Pancreas (tissue), 10 donors: ENCODE results near the gene CTU1. TPM values are rescaled to one million over a fixed set of nuclear protein-coding genes. Genes with fewer than 3 reads are reported as not detected.
A peak's percentile ranks its signal among the peaks of the same experiment; 100 is the strongest.

Source experiments
- ATAC-seq, 4 donors: fragments of 200-7000 bp; cut with Tn5 transposase; one replicate each; pipeline versions ENCODE4 v1.8.0 to v1.9.1; 2020; ENCODE audit warnings: mild to moderate bottlenecking in 4 of 4, moderate library complexity in 4 of 4
- DNase-seq, 6 donors: peaks; one replicate each; pipeline ENCODE4 v3.0.0-alpha.2; 2020
- FAIRE-seq: peaks from 2 replicates; lab custom pipeline; 2012; peaks lifted over from hg19 to GRCh38; lab: Jason Lieb, UNC
- H3K27ac ChIP-seq, 4 donors: fragments of 200-600 bp; sonication (generic); 1 replicate in 3 of 4; 2 replicates in 1 of 4; pipeline versions ENCODE4 v1.5.0 to v1.8.0; 2020
- H3K27me3 ChIP-seq, 4 donors: fragments of 200-600 bp; one replicate each; pipeline ENCODE4 v1.8.0; 2021
- H3K36me3 ChIP-seq, 3 donors: fragments of 200-600 bp; sonication (generic) in 1 of 3; one replicate each; pipeline versions ENCODE4 v1.5.0 to v1.8.0; 2020 to 2021
- H3K4me1 ChIP-seq, 3 donors: fragments of 200-600 bp; one replicate each; pipeline ENCODE4 v1.8.0; 2021
- H3K4me3 ChIP-seq, 4 donors: fragments of 200-600 bp; sonication (generic) in 2 of 4; one replicate each; pipeline versions ENCODE4 v1.5.0 to v1.8.0; 2020 to 2021
- H3K9me3 ChIP-seq, 4 donors: fragments of 200-600 bp; one replicate each; pipeline ENCODE4 v1.8.0; 2021
- WGBS, 2 donors: extraction: QIAGEN DNeasy Blood & Tissue Kit; methylation state at CpG; one replicate each; pipeline ENCODE4 v1.1.7; 2013; 5-methylcytosine and 5-hydroxymethylcytosine counted together
- intact Hi-C, 3 donors: fragments of 100-400 bp; cut with DNase I; formaldehyde crosslinking; loops; one replicate each; pipeline versions ENCODE4 v1.11.1 to v1.14.2; 2022
- polyA plus RNA-seq, 2 donors: library from polyadenylated mRNA; stranded (reverse); fragments of 200-250 nt; gene quantifications; one replicate each; pipeline ENCODE4 v1.2.3, GENCODE V29; 2013
- total RNA-seq, 6 donors: library from RNA; stranded (reverse); fragmentation: NEBNext Ultra II Directional in 4 of 6; extraction: Animal tissue kit (Norgen Biotek cat#: 25700) in 4 of 6; gene quantifications; one replicate each; pipeline versions ENCODE4 v1.2.1 to v1.2.4, GENCODE V29; 2021 to 2023
- TF ChIP-seq, protein P1 (sequence below), 4 donors: fragments of 200-600 bp; sonication (generic) in 3 of 4; IDR thresholded peaks; one replicate each; pipeline versions ENCODE4 v1.5.0 to v1.8.0; 2021; ENCODE audit warnings: antibody characterized with exemption in 4 of 4
- donor health status: healthy with polysubstance abuse.
- donor health status: DM: no; HTN: no; CAD: no; lungs with moderate emphysema.
- donor health status: DM: no; HTN: no; CAD: no.
- donor health status: control.
- donor health status: control.
- donor health status: Bipolar disorder and iron deficiency.
- donor health status: DM: yes; HTN: yes; CAD: no.
- donor health status: DM: no; HTN: no; CAD: no.
- donor health status: DM: no; HTN: no; CAD: no.
- donor health status: DM: yes; HTN: yes; CAD: no.

The CTU1 gene
- total and polyA plus RNA-seq, 8 donors: 1.4 to 8.2 (median 3.7) TPM

DNA sequence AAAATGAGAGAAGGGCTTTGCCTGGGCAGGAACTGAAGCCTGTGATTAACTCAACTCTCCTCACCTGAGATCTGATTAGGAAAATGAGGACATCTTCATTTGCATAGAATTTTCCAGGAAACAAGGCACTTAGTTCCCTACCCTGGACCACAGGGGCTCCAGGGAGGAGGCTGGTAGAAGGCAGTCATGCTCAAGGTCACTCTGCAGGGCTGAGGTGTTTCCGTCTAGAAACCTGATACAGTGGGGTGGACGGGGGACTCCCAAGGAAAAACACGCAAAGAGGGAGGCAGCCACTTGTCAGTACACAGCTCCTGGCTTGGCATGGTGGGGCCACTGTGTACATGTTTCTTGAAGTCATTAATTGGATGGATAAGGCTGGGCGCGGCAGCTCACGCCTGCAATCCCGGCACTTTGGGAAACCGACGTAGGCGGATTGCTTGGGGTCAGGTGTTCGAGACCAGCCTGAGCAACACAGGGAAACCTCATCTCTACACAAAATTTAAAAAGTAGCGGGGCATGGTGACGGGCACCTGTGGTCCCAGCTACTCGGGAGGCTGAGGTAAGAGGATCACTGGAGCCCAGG, 31.5 kb downstream of the CTU1 start:
- 80 to 81% methylated on average over 14 of the region's 14 CpGs for WGBS, 2 donors
- DNase-seq (no peak), ATAC-seq (peak in 1 of 4 donors; percentile 42), FAIRE-seq (no peak)
- Histone ChIP-seq H3K27me3 (no peaks in the 10 kb centered on the region), H3K27ac (no peak overlapping the region), H3K4me3 (no peak overlapping the region), H3K9me3 (no peaks in the 10 kb centered on the region), H3K36me3 (no peaks in the 10 kb centered on the region), H3K4me1 (no peaks in the 10 kb centered on the region)
- intact Hi-C loops: no loop called here
- TF ChIP-seq, protein P1, sequence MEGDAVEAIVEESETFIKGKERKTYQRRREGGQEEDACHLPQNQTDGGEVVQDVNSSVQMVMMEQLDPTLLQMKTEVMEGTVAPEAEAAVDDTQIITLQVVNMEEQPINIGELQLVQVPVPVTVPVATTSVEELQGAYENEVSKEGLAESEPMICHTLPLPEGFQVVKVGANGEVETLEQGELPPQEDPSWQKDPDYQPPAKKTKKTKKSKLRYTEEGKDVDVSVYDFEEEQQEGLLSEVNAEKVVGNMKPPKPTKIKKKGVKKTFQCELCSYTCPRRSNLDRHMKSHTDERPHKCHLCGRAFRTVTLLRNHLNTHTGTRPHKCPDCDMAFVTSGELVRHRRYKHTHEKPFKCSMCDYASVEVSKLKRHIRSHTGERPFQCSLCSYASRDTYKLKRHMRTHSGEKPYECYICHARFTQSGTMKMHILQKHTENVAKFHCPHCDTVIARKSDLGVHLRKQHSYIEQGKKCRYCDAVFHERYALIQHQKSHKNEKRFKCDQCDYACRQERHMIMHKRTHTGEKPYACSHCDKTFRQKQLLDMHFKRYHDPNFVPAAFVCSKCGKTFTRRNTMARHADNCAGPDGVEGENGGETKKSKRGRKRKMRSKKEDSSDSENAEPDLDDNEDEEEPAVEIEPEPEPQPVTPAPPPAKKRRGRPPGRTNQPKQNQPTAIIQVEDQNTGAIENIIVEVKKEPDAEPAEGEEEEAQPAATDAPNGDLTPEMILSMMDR (IDR thresholded peaks at IDR 0.05): no peak

DNA sequence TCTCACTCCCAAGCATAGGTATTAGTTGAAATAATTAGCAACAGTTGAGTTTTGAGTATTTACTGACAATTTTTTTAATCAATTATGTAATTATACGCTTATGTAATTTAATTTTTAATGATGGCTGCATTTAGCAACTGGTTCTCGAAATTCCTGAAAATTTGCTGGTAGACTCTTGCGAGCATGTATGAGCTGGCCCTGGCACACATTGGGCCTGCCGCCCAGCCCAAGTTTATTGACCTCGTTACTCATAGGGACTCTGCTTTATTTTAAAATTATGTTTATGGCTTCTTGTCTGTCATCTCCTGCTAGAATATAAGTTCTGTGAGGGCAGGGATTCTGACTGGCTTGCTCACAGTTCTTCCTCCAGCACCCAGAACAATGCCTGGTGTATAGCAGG, 32.2 kb downstream of the CTU1 start:
- WGBS, 2 donors: 91 to 92% methylated on average over 5 of the region's 5 CpGs

DNA sequence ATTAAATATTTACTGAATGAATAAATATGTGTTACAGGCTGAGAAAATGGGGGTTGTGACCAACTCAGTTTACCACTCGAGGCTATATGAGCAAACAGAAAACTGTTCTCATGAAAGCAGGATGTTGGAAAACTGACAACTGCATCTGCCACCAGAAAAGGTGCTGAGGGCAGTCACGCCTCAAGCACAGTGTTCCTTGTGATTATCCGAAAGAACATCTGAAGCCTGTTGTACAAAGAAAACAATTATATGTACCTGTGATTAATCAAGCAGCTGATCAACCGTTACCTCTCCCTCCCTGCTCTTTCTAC, 37.2 kb downstream of the CTU1 start:
- intact Hi-C loops: no loop called here
- FAIRE-seq: no peak
- Histone ChIP-seq H3K4me1 (peaks cover 0 to 7% (median 0%) of the 10 kb centered on the region in 3 donors), H3K27ac (no peak overlapping the region), H3K27me3 (no peaks in the 10 kb centered on the region), H3K36me3 (no peaks in the 10 kb centered on the region), H3K4me3 (no peak overlapping the region), H3K9me3 (no peaks in the 10 kb centered on the region)
- WGBS, 2 donors: 13 to 16% methylated on average over 4 of the region's 4 CpGs
- TF ChIP-seq, protein P1 (IDR thresholded peaks at IDR 0.05): no peak
- ATAC-seq: no peak
- no peak for DNase-seq

More for the DNA sequence above, 32.2 kb downstream of the CTU1 start:
- Histone ChIP-seq H3K27me3 (no peaks in the 10 kb centered on the region), H3K36me3 (no peaks in the 10 kb centered on the region), H3K9me3 (no peaks in the 10 kb centered on the region), H3K4me1 (peaks cover 0 to 3% (median 0%) of the 10 kb centered on the region in 3 donors), H3K27ac (no peak overlapping the region), H3K4me3 (no peak overlapping the region)
- no peak for FAIRE-seq
- intact Hi-C loops: no loop called here
- no peak for DNase-seq
- ATAC-seq: no peak
- TF ChIP-seq, protein P1 (IDR thresholded peaks at IDR 0.05): no peak

DNA sequence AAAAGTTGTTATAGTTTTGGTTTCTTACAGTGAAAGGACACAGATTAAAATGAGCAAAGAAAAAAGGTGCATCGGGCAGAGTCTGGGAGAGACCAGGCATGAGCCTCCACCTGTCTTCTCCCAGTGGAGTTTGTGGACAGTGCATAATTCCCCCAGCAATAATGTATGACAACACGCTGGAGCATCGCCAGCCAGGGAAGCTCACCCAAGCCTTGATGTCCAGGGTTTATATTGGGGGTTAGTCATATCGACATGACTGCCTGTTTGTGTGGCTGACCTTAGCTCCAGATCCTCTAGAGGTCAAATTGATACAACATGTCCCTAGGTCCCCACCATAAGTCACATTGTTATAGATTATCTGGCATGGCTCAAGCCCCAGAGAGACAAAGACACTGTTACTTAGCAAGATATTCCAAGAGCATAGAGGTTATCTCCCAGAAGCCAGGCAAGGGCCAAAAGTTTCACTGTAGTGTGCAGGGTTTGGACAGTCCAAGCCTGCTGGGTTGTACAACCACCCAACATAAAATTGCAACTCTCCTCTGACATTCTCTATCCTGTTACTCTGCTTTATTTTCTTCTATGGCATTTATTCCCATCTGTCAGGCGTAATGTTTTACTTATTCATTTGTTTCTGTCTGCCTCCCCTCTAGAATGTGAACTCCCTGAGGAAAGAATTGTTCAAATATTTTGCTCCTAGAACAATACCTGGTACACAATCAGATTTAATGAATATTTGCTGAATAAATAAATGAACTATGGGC, 37.7 kb downstream of the CTU1 start:
- FAIRE-seq (no peak), DNase-seq (no peak), ATAC-seq (no peak)
- Histone ChIP-seq H3K4me1 (peaks cover 0 to 7% (median 0%) of the 10 kb centered on the region in 3 donors), H3K27ac (no peak overlapping the region), H3K9me3 (no peaks in the 10 kb centered on the region), H3K36me3 (no peaks in the 10 kb centered on the region), H3K27me3 (no peaks in the 10 kb centered on the region), H3K4me3 (no peak overlapping the region)
- WGBS, 2 donors: 58 to 70% methylated on average over 5 of the region's 5 CpGs
- intact Hi-C loops: no loop called here
- TF ChIP-seq, protein P1 (IDR thresholded peaks at IDR 0.05): no peak
